Activated B cell treated with CpG ODN at 0.5 μM for 24 hours (primary cell): ENCODE results near the gene KIAA1671. TPM values are rescaled to one million over a fixed set of nuclear protein-coding genes. Genes with fewer than 3 reads are reported as not detected.

Source experiments
- ATAC-seq: fragments of 200-7000 bp; cut with Tn5 transposase; one replicate; pipeline ENCODE4 v1.10.0; 2021; ENCODE audit warnings: low read depth, mild to moderate bottlenecking, moderate library complexity
- CTCF ChIA-PET: fragments of 350-600 bp; sonication (Branson Sonifier 250); formaldehyde crosslinking; loops from one replicate; lab custom pipeline; 2021; ENCODE audit warnings: antibody characterized with exemption; lab: Charles Lee
- POLR2A ChIA-PET: fragments of 350-600 bp; sonication (Branson Sonifier 250); formaldehyde crosslinking; loops from one replicate; lab custom pipeline; 2021; ENCODE audit warnings: antibody characterized with exemption; lab: Charles Lee
- DNase-seq: peaks from one replicate; pipeline ENCODE4 v3.0.0; 2022
- H3K27ac Mint-ChIP-seq: one replicate; pipeline ENCODE4 v1.8.0; 2020; ENCODE audit warnings: mixed read lengths
- H3K27me3 Mint-ChIP-seq: one replicate; pipeline ENCODE4 v1.8.0; 2021; ENCODE audit warnings: mixed read lengths
- H3K36me3 Mint-ChIP-seq: one replicate; pipeline ENCODE4 v1.8.0; 2021; ENCODE audit warnings: low read depth, mixed read lengths
- H3K4me1 Mint-ChIP-seq: one replicate; pipeline ENCODE4 v1.8.0; 2021; ENCODE audit warnings: mixed read lengths
- H3K4me3 Mint-ChIP-seq: one replicate; pipeline ENCODE4 v1.8.0; 2020; ENCODE audit warnings: mild to moderate bottlenecking, mixed read lengths
- H3K9me3 Mint-ChIP-seq: one replicate; pipeline ENCODE4 v1.8.0; 2020; ENCODE audit warnings: mixed read lengths
- intact Hi-C: fragments of 100-400 bp; cut with micrococcal nuclease; formaldehyde crosslinking; loops from one replicate; pipeline ENCODE4 v1.15.1; 2024
- total RNA-seq: library from RNA; stranded (reverse); gene quantifications from 2 replicates; pipeline ENCODE4 v1.2.3, GENCODE V29; 2022
- TF ChIP-seq, protein P1 (sequence below): fragments of 200-600 bp; IDR thresholded peaks from one replicate; pipeline ENCODE4 v1.8.0; 2022; ENCODE audit warnings: antibody characterized with exemption, mild to moderate bottlenecking

KIAA1671 gene
- total RNA-seq, 1 donor from 2014 or later = 0.04 TPM

DNA sequence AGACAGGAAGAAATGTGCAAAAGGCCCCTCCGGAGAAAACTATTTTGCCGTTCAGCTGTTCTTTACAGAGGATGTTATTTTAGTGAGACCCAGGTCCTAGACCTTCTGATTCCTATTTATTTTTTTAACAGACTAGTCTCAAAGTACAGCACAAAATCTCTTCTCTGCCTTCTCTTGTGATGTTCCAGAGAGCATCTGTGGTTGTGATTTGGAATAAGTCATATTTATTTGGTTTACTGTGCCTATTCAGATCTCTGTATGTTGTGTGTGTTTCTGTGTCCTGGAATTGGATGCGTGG is 26.1 kb upstream of the KIAA1671 start:
- peaks cover 12% of the 10 kb centered on the region for H3K27me3 Mint-ChIP-seq
- DNase-seq (no peak), ATAC-seq (no peak)
- H3K27ac Mint-ChIP-seq = no peak overlapping the region
- H3K4me1 Mint-ChIP-seq = no peaks in the 10 kb centered on the region
- CTCF ChIA-PET = no interaction called here
- POLR2A ChIA-PET = interaction anchor here (0.5 kb wide), 1 partner anchor 425 kb away, joined by 6 read pairs; no protein-coding TSS in a partner anchor
- H3K4me3 Mint-ChIP-seq = no peak overlapping the region
- intact Hi-C loops = no loop called here
- TF ChIP-seq, protein P1, sequence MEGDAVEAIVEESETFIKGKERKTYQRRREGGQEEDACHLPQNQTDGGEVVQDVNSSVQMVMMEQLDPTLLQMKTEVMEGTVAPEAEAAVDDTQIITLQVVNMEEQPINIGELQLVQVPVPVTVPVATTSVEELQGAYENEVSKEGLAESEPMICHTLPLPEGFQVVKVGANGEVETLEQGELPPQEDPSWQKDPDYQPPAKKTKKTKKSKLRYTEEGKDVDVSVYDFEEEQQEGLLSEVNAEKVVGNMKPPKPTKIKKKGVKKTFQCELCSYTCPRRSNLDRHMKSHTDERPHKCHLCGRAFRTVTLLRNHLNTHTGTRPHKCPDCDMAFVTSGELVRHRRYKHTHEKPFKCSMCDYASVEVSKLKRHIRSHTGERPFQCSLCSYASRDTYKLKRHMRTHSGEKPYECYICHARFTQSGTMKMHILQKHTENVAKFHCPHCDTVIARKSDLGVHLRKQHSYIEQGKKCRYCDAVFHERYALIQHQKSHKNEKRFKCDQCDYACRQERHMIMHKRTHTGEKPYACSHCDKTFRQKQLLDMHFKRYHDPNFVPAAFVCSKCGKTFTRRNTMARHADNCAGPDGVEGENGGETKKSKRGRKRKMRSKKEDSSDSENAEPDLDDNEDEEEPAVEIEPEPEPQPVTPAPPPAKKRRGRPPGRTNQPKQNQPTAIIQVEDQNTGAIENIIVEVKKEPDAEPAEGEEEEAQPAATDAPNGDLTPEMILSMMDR = no peak
- no peaks in the 10 kb centered on the region for H3K36me3 Mint-ChIP-seq
- no peaks in the 10 kb centered on the region for H3K9me3 Mint-ChIP-seq

DNA sequence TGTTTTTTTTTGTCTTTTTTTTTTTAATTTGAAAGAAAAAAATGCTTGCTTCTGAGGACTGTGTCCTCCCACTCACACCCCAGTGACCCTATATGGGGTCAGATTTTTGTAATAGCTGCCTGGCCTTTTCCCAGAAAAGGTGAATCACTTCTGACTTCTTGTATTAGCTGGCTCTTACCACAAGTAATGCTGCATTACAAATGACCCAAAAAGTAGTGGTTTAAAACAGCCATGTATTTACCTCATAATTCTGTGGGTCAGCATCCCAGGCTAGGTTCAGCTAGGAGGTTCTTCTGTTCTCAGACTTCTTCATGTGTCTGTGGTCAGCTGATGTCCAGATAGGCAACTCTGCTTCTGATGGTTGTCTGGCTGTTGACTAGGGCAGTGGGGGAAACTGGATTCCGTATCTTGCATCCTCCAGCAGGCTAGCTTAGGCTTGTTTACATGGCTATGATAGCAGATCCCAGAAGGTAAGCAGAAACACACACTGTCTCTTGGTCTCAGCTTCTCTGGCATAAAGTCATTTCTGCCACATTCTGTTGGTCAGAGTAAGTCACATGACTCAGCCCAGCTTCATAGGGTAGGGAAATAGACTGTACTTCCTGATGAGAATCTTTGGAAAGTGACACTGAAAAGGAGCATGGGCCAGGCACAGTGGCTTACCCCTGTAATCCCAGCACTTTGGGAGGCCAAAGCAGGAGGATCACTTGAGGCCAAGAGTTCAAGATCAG is 25.5 kb upstream of the KIAA1671 start:
- Mint-ChIP-seq H3K27me3 (peaks cover 14% of the 10 kb centered on the region), H3K27ac (no peak overlapping the region), H3K4me1 (no peaks in the 10 kb centered on the region), H3K4me3 (no peak overlapping the region), H3K9me3 (no peaks in the 10 kb centered on the region), H3K36me3 (no peaks in the 10 kb centered on the region)
- intact Hi-C loops = no loop called here
- DNase-seq = no peak
- POLR2A ChIA-PET = no interaction called here
- CTCF ChIA-PET = no interaction called here
- TF ChIP-seq, protein P1 = no peak
- ATAC-seq = no peak

DNA sequence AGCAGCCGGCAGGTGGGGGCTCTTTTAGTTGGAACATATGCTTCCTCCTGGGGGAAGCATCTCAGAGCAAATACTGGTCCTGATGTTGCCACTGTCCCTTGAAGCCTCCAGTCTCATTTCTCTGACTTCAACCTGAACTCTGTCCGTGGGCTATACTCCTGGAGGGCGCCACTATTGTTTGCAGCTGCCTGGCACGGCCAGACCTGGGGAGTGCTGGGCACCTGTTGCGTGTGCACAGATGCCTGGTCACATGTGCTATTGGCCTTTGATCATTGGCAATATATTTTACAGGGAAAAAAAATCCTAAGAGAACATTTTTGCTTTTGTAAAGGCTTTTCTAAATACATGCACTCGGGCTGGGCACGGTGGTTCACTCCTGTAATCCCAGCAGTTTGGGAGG is 24.2 kb upstream of the KIAA1671 start:
- TF ChIP-seq, protein P1 = no peak
- no peaks in the 10 kb centered on the region for H3K36me3 Mint-ChIP-seq
- H3K4me1 Mint-ChIP-seq = no peaks in the 10 kb centered on the region
- no peak for ATAC-seq
- no peak for DNase-seq
- no peak overlapping the region for H3K4me3 Mint-ChIP-seq
- no peak overlapping the region for H3K27ac Mint-ChIP-seq
- no peaks in the 10 kb centered on the region for H3K9me3 Mint-ChIP-seq
- ChIA-PET POLR2A (no interaction called here), CTCF (no interaction called here)
- intact Hi-C loops = no loop called here
- H3K27me3 Mint-ChIP-seq = peaks cover 20% of the 10 kb centered on the region

DNA sequence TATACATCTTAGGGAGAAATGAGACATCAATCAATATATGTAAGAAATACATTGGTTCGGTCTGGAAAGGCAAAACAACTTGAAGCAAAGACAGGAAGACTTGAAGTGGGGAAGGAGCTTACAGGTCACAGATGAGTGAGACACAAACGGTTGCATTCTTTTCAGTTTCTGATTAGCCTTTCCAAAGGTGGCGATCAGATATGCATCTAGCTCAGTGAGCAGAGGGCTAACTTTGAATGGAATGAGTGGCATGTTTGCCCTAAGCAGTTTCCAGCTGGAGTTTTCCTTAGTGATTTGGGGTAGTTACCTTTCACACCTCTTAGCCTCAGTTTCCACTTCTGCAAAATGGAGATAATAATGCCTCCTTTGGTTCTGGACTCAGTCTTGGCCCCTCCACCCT is 21.8 kb upstream of the KIAA1671 start:
- TF ChIP-seq, protein P1 = no peak
- intact Hi-C loops = no loop called here
- Mint-ChIP-seq H3K9me3 (no peaks in the 10 kb centered on the region), H3K4me1 (no peaks in the 10 kb centered on the region), H3K27ac (no peak overlapping the region), H3K4me3 (no peak overlapping the region), H3K36me3 (no peaks in the 10 kb centered on the region), H3K27me3 (peaks cover 22% of the 10 kb centered on the region)
- ChIA-PET POLR2A (no interaction called here), CTCF (interaction anchor here (1.4 kb wide), 1 partner anchor 8 kb away, joined by 4 read pairs; no protein-coding TSS in a partner anchor)
- ATAC-seq (no peak), DNase-seq (no peak)

DNA sequence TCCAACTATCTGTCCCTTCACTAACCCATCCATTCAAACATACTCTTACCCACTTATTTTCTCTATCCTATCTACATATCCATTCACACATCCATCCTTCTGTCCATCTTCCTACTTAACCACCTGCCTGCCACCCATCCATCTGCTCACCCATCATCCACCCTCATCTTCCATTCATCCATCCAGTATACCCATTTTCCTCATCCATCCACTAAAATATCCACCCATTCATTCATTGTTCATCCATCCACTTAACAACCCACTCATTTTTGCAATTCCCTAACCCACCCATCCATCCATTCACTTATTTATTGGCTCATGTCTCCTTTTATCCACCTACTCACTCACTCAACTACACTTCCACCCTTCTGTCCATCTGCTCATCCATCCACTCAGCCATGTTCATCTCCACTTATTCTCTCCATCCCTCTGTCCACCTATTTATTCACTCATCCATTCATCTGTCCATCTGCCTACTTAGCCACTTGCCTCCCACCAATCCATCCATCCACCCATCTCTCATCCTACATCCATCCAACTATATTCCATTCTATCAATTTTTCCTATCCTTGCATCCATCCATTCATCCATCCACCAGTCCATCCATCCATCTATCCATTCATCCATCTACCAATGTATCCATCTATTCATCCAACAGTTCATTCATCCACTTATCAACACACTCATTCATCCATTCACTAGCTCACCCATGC is 16.6 kb upstream of the KIAA1671 start:
- no peak for DNase-seq
- ChIA-PET CTCF (no interaction called here), POLR2A (no interaction called here)
- Mint-ChIP-seq H3K9me3 (no peaks in the 10 kb centered on the region), H3K36me3 (no peaks in the 10 kb centered on the region), H3K4me1 (no peaks in the 10 kb centered on the region), H3K27ac (no peak overlapping the region), H3K27me3 (peaks cover 11% of the 10 kb centered on the region), H3K4me3 (no peak overlapping the region)
- TF ChIP-seq, protein P1 = no peak
- no peak for ATAC-seq
- intact Hi-C loops = no loop called here
